Activated T-helper 1 cell treated with anti-CD3 and anti-CD28 coated beads, Interleukin-12 subunit alpha, Interleukin-12 subunit beta, Interleukin-2, Interleukin-4 antibody, amounts not matched to agents 30 ng/mL and 10 ng/mL and 1 ng/mL, durations not matched to agents 14 hours and 24 hours and 36 hours (primary cell): ENCODE data around the gene SMARCA2. TPM values are rescaled to one million over a fixed set of nuclear protein-coding genes. Genes with fewer than 3 reads are reported as not detected.

ENCODE experiments used
- DNase-seq: peaks from one replicate; pipeline ENCODE4 v3.0.0; 2021; ENCODE audit warnings: low spot score
- H3K27ac Mint-ChIP-seq: one replicate; pipeline ENCODE4 v1.8.0; 2021; ENCODE audit warnings: mild to moderate bottlenecking, mixed read lengths
- H3K27me3 Mint-ChIP-seq: one replicate; pipeline ENCODE4 v1.8.0; 2022; ENCODE audit warnings: mild to moderate bottlenecking, moderate library complexity, mixed read lengths; ENCODE audit not compliant: insufficient read depth
- H3K36me3 Mint-ChIP-seq: one replicate; pipeline ENCODE4 v1.8.0; 2021; ENCODE audit warnings: low read depth, mixed read lengths
- H3K4me1 Mint-ChIP-seq: one replicate; pipeline ENCODE4 v1.8.0; 2021; ENCODE audit warnings: low read depth, mixed read lengths
- H3K4me3 Mint-ChIP-seq: one replicate; pipeline ENCODE4 v1.8.0; 2021; ENCODE audit warnings: mild to moderate bottlenecking, moderate library complexity, mixed read lengths
- H3K9me3 Mint-ChIP-seq: one replicate; pipeline ENCODE4 v1.8.0; 2021; ENCODE audit warnings: mixed read lengths
- intact Hi-C: fragments of 100-400 bp; cut with micrococcal nuclease; formaldehyde crosslinking; loops from one replicate; pipeline ENCODE4 v1.15.1; 2024
- total RNA-seq: library from RNA; stranded (reverse); gene quantifications from 2 replicates; pipeline ENCODE4 v1.2.3, GENCODE V29; 2022

Gene SMARCA2
- total RNA-seq, 1 donor from 2014 or later = 105 TPM

- H3K36me3 Mint-ChIP-seq = no peaks in the 10 kb centered on the region
- H3K27ac Mint-ChIP-seq = no peak overlapping the region
- no peaks in the 10 kb centered on the region for H3K9me3 Mint-ChIP-seq
- intact Hi-C loops = no loop called here
- H3K27me3 Mint-ChIP-seq = no peaks in the 10 kb centered on the region
- H3K4me1 Mint-ChIP-seq = no peaks in the 10 kb centered on the region
- no peak overlapping the region for H3K4me3 Mint-ChIP-seq
- DNase-seq = no peak
Observed at GRCh38 chr9:2208991-2209390, 193.8 kb downstream of the SMARCA2 start.

DNA sequence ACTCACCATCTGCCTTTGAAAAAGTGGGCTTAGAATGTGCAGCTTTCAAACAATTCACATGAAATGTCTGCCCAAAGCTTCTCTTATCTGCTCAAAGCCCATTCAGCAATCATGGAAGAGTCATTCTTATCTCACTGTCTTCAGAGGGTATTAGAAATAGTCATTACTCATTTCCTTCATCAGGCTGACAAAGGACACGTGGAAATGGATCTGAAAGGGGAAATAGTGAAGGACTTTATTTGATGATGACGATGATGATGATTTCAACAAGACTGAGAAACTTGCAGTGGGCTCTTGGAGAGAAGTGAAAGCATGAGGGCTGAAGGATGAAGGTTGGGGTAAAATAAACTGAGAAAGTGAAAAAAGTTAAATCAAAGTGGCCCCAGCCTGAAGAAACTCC lies 194.3 kb downstream of the SMARCA2 start:
- intact Hi-C loops = no loop called here

DNA sequence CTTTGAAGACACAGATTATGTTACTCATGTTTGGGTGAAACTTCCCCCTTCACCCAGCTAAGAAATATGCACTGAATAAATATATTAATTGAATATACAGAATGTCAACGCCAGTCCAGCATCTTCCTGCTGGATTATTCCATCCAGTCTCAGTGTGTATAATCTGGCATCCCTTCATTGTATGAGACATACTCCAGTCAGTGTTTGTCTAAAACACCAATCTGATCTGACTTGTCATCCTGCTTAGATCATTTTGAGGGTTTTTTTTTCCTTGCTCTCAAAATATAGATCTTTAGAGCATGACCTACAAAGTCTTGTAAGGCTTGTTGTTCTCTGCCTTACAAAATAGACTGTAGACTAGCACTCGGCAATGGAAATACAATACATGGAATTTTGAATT lies 195.1 kb downstream of the SMARCA2 start:
- no peak overlapping the region for H3K27ac Mint-ChIP-seq
- no peaks in the 10 kb centered on the region for H3K36me3 Mint-ChIP-seq
- no peak for DNase-seq
- H3K9me3 Mint-ChIP-seq = no peaks in the 10 kb centered on the region
- intact Hi-C loops = no loop called here
- no peaks in the 10 kb centered on the region for H3K27me3 Mint-ChIP-seq
- no peak overlapping the region for H3K4me3 Mint-ChIP-seq
- no peaks in the 10 kb centered on the region for H3K4me1 Mint-ChIP-seq

More for the DNA sequence above, 194.3 kb downstream of the SMARCA2 start:
- H3K9me3 Mint-ChIP-seq = no peaks in the 10 kb centered on the region
- no peaks in the 10 kb centered on the region for H3K36me3 Mint-ChIP-seq
- DNase-seq = no peak
- no peaks in the 10 kb centered on the region for H3K27me3 Mint-ChIP-seq
- H3K4me3 Mint-ChIP-seq = no peak overlapping the region
- H3K4me1 Mint-ChIP-seq = no peaks in the 10 kb centered on the region
- no peak overlapping the region for H3K27ac Mint-ChIP-seq

GRCh38 chr9:2213830-2214468 lies 198.8 kb downstream of the SMARCA2 start:
- Mint-ChIP-seq H3K27me3 (no peaks in the 10 kb centered on the region), H3K27ac (no peak overlapping the region), H3K4me1 (no peaks in the 10 kb centered on the region), H3K36me3 (no peaks in the 10 kb centered on the region), H3K4me3 (no peak overlapping the region), H3K9me3 (no peaks in the 10 kb centered on the region)
- DNase-seq = no peak
- intact Hi-C loops = no loop called here

GRCh38 chr9:2214707-2215106 lies 199.6 kb downstream of the SMARCA2 start:
- H3K4me1 Mint-ChIP-seq = no peaks in the 10 kb centered on the region
- intact Hi-C loops = no loop called here

GRCh38 chr9:2215921-2216441 lies 200.8 kb downstream of the SMARCA2 start:
- H3K27me3 Mint-ChIP-seq = no peaks in the 10 kb centered on the region
- intact Hi-C loops = no loop called here
- H3K27ac Mint-ChIP-seq = no peak overlapping the region
- no peak overlapping the region for H3K4me3 Mint-ChIP-seq
- DNase-seq = no peak
- no peaks in the 10 kb centered on the region for H3K36me3 Mint-ChIP-seq
- no peaks in the 10 kb centered on the region for H3K4me1 Mint-ChIP-seq
- H3K9me3 Mint-ChIP-seq = no peaks in the 10 kb centered on the region

More at GRCh38 chr9:2214707-2215106, 199.6 kb downstream of the SMARCA2 start:
- Mint-ChIP-seq H3K27ac (no peak overlapping the region), H3K27me3 (no peaks in the 10 kb centered on the region), H3K36me3 (no peaks in the 10 kb centered on the region), H3K9me3 (no peaks in the 10 kb centered on the region), H3K4me3 (no peak overlapping the region)
- no peak for DNase-seq

DNA sequence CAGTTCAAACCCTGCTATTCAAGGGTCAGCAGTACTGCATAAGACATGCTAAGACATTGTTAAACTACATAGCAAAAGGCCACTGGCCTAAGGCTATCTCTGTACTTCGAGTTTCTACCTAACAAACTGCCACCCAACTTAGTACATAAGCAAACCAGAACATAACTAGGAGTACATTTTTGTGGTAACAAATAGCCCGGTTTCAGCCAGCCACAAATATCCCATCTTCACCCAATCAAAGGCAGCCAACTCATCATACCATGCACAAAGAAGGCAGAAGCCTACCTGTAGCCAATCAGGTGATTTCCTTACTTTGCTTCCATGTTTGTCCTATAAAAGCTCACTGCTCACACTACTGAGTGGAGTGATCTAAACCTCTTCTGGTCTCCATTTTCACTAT lies 201.4 kb downstream of the SMARCA2 start:
- no peaks in the 10 kb centered on the region for H3K36me3 Mint-ChIP-seq
- intact Hi-C loops = no loop called here
- no peak overlapping the region for H3K27ac Mint-ChIP-seq
- H3K27me3 Mint-ChIP-seq = no peaks in the 10 kb centered on the region
- no peaks in the 10 kb centered on the region for H3K4me1 Mint-ChIP-seq
- H3K9me3 Mint-ChIP-seq = no peaks in the 10 kb centered on the region
- DNase-seq = no peak
- H3K4me3 Mint-ChIP-seq = no peak overlapping the region

- no peaks in the 10 kb centered on the region for H3K9me3 Mint-ChIP-seq
- H3K4me3 Mint-ChIP-seq = no peak overlapping the region
- intact Hi-C loops = no loop called here
- H3K27me3 Mint-ChIP-seq = no peaks in the 10 kb centered on the region
- no peak for DNase-seq
- no peaks in the 10 kb centered on the region for H3K4me1 Mint-ChIP-seq
- H3K27ac Mint-ChIP-seq = no peak overlapping the region
- H3K36me3 Mint-ChIP-seq = no peaks in the 10 kb centered on the region
Observed at GRCh38 chr9:2217540-2217939, 202.4 kb downstream of the SMARCA2 start.

- Mint-ChIP-seq H3K36me3 (no peaks in the 10 kb centered on the region), H3K27ac (no peak overlapping the region), H3K4me3 (no peak overlapping the region), H3K27me3 (no peaks in the 10 kb centered on the region), H3K9me3 (no peaks in the 10 kb centered on the region), H3K4me1 (no peaks in the 10 kb centered on the region)
- no peak for DNase-seq
- intact Hi-C loops = no loop called here
Observed at GRCh38 chr9:2220036-2220435, 204.9 kb downstream of the SMARCA2 start.

GRCh38 chr9:2227144-2227867 lies 212.2 kb downstream of the SMARCA2 start:
- H3K4me3 Mint-ChIP-seq = no peak overlapping the region
- DNase-seq = no peak
- no peak overlapping the region for H3K27ac Mint-ChIP-seq
- H3K36me3 Mint-ChIP-seq = no peaks in the 10 kb centered on the region
- peaks cover 9% of the 10 kb centered on the region for H3K4me1 Mint-ChIP-seq
- intact Hi-C loops = no loop called here
- H3K9me3 Mint-ChIP-seq = no peaks in the 10 kb centered on the region
- H3K27me3 Mint-ChIP-seq = no peaks in the 10 kb centered on the region

DNA sequence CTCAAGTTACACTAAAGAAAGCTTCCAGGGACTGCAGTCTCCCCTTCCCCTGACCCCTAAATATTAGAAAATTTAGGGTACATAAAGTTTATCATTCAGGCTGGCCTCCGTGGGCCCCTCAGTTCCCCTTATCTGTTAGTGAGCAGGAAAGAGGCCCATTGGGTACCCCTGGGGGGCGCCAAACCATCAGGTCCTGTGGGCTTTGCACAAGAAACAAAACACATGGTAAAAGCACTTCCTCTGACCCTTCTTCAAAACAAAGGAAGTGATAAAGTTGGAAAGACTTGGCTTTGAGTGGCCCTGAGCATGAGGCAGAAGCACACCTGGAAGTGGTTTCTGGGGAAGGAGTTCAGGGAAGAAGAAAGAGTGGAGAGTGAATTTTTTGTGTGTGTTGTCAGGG lies 213.0 kb downstream of the SMARCA2 start:
- Mint-ChIP-seq H3K4me3 (no peak overlapping the region), H3K36me3 (no peaks in the 10 kb centered on the region), H3K27ac (no peak overlapping the region), H3K4me1 (peaks cover 9% of the 10 kb centered on the region), H3K9me3 (no peaks in the 10 kb centered on the region), H3K27me3 (no peaks in the 10 kb centered on the region)
- intact Hi-C loops = no loop called here
- DNase-seq = no peak

- DNase-seq = no peak
- H3K4me3 Mint-ChIP-seq = no peak overlapping the region
- H3K27me3 Mint-ChIP-seq = no peaks in the 10 kb centered on the region
- H3K36me3 Mint-ChIP-seq = no peaks in the 10 kb centered on the region
- peaks cover 9% of the 10 kb centered on the region for H3K4me1 Mint-ChIP-seq
- H3K27ac Mint-ChIP-seq = no peak overlapping the region
- intact Hi-C loops = no loop called here
- H3K9me3 Mint-ChIP-seq = no peaks in the 10 kb centered on the region
Observed at GRCh38 chr9:2228641-2229040, 213.5 kb downstream of the SMARCA2 start.

DNA sequence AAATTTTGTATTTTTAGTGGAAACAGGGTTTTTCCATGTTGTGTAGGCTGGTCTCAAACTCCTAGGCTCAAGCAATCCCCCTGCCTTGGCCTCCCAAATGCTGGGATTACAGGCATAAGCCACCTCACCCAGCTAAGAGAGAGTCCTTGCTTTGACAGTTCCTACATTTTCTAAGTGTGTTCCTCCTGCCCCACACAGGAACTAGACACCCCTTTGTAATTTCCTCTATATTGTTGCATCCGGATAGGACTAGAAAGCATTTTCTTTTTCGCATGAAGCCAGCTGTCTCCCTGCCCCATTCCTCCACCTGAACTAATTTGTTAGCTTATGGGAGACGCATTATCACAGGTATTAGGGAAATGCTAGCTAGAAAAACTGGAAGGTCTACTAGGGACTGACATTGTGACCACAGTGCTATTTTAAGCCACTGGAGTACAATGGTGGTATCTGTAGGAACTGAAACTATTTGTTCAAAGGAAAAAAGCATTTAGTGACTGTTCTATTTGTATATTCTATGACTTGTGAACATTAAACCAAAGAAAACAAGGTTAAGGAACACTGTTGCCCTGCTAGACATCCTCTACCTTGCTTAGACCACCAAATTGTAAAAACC lies 214.1 kb downstream of the SMARCA2 start:
- Mint-ChIP-seq H3K36me3 (no peaks in the 10 kb centered on the region), H3K27me3 (no peaks in the 10 kb centered on the region), H3K9me3 (no peaks in the 10 kb centered on the region), H3K4me3 (no peak overlapping the region), H3K27ac (no peak overlapping the region), H3K4me1 (peaks cover 9% of the 10 kb centered on the region)
- intact Hi-C loops = no loop called here
- no peak for DNase-seq
